ENCODE results near the gene LSM11. TPM values are rescaled to one million over a fixed set of nuclear protein-coding genes. Genes with fewer than 3 reads are reported as not detected.
A peak's percentile ranks its signal among the peaks of the same experiment; 100 is the strongest.

LSM11 gene
- total RNA-seq, 2 donors from 2014 or later, result 4.1 to 8.1 TPM

GRCh38 chr5:157747766-157748700, 4.5 kb downstream of the LSM11 start:
- intact Hi-C loops (cut with DNase I), result loop anchor here (10.0 kb wide), 1 partner anchor 273 kb away; no protein-coding TSS in a partner anchor
- Histone ChIP-seq H3K4me3 (no peak overlapping the region), H3K9me3 (no peaks in the 10 kb centered on the region), H3K27ac (peak overlapping the region in 1 of 2 donors; percentile 9), H3K36me3 (no peaks in the 10 kb centered on the region), H3K27me3 (replicated peaks; ENCODE audit: insufficient read depth) (no peaks in the 10 kb centered on the region), H3K4me1 (replicated peaks) (peaks cover 5% of the 10 kb centered on the region)
- TF ChIP-seq CTCF (IDR thresholded peaks at IDR 0.05), result no peak
- TF ChIP-seq POLR2AphosphoS5 (IDR thresholded peaks at IDR 0.05), result peak; percentile 9
- no peak for TF ChIP-seq POLR2A (IDR thresholded peaks at IDR 0.05)
- DNase-seq (ENCODE audit: low spot score), result no peak
- WGBS, result 84% methylated on average over 8 of the region's 8 CpGs

GRCh38 chr5:157748760-157749461, 5.4 kb downstream of the LSM11 start:
- no peaks in the 10 kb centered on the region for H3K36me3 ChIP-seq
- no peaks in the 10 kb centered on the region for H3K27me3 ChIP-seq (replicated peaks; ENCODE audit: insufficient read depth)
- peaks cover 5% of the 10 kb centered on the region for H3K4me1 ChIP-seq (replicated peaks)
- peak overlapping the region in 1 of 2 donors; percentile 9 for H3K27ac ChIP-seq
- no peak overlapping the region for H3K4me3 ChIP-seq
- intact Hi-C loops (cut with DNase I), result loop anchor here (10.0 kb wide), 1 partner anchor 274 kb away; no protein-coding TSS in a partner anchor
- no peak for DNase-seq (ENCODE audit: low spot score)
- 58% methylated on average over 4 of the region's 4 CpGs for WGBS
- H3K9me3 ChIP-seq, result no peaks in the 10 kb centered on the region
- TF ChIP-seq POLR2AphosphoS5 (IDR thresholded peaks at IDR 0.05) (no peak), POLR2A (IDR thresholded peaks at IDR 0.05) (no peak), CTCF (IDR thresholded peaks at IDR 0.05) (no peak)

DNA sequence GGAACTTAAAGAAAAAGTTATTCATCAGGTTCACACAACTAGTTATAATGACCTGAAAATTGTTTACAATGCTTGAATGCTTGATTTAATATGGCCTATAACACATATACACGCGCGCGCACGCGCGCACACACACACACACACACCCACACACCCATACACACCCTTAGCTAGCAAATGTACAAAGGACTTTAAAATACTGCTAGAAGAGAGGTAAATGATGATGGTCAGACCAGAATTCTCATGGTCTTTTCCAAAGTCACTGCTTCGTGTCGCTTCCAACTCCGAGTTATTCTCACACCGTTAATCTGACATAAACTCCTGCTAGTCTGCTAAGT, 5.9 kb downstream of the LSM11 start:
- H3K9me3 ChIP-seq, result no peaks in the 10 kb centered on the region
- intact Hi-C loops (cut with DNase I), result loop anchor here (10.0 kb wide), 1 partner anchor 275 kb away; no protein-coding TSS in a partner anchor
- no peaks in the 10 kb centered on the region for H3K27me3 ChIP-seq (replicated peaks; ENCODE audit: insufficient read depth)
- H3K4me3 ChIP-seq, result no peak overlapping the region
- no peaks in the 10 kb centered on the region for H3K36me3 ChIP-seq
- H3K27ac ChIP-seq, result peak overlapping the region; percentile 4 to 18
- DNase-seq (ENCODE audit: low spot score), result no peak
- H3K4me1 ChIP-seq (replicated peaks), result peaks cover 5% of the 10 kb centered on the region
- TF ChIP-seq POLR2A (IDR thresholded peaks at IDR 0.05) (no peak), CTCF (IDR thresholded peaks at IDR 0.05) (no peak), POLR2AphosphoS5 (IDR thresholded peaks at IDR 0.05) (no peak)
- 86% methylated on average over 11 of the region's 11 CpGs for WGBS

- no peak overlapping the region for H3K4me3 ChIP-seq
- 48% methylated on average over 1 of the region's 1 CpG for WGBS
- peak overlapping the region in 1 of 2 donors; percentile 4 for H3K27ac ChIP-seq
- no peaks in the 10 kb centered on the region for H3K27me3 ChIP-seq (replicated peaks; ENCODE audit: insufficient read depth)
- H3K4me1 ChIP-seq (replicated peaks), result no peaks in the 10 kb centered on the region
- TF ChIP-seq POLR2A (IDR thresholded peaks at IDR 0.05) (no peak), CTCF (IDR thresholded peaks at IDR 0.05) (no peak), POLR2AphosphoS5 (IDR thresholded peaks at IDR 0.05) (no peak)
- DNase-seq (ENCODE audit: low spot score), result no peak
- H3K9me3 ChIP-seq, result no peaks in the 10 kb centered on the region
- no peaks in the 10 kb centered on the region for H3K36me3 ChIP-seq
- intact Hi-C loops (cut with DNase I), result no loop called here
Measured at GRCh38 chr5:157750320-157750719, 6.8 kb downstream of the LSM11 start.
